ENCODE measurements around the gene CNKSR3.

The CNKSR3 gene

GRCh38 chr6:154479771-154480639 lies 30.5 kb downstream of the CNKSR3 start:
- TF ChIP-seq CTCF (IDR thresholded peaks at IDR 0.05): no peak
- Mint-ChIP-seq H3K36me3 (ENCODE audit: low read depth) (peaks cover 5% of the 10 kb centered on the region), H3K9me3 (no peaks in the 10 kb centered on the region), H3K4me3 (peak overlapping the region; percentile 23), H3K27me3 (ENCODE audit: low read depth, poor library complexity) (peaks cover 3% of the 10 kb centered on the region), H3K4me1 (peaks cover 72% of the 10 kb centered on the region), H3K27ac (peak overlapping the region; percentile 98)
- DNase-seq: no peak

GRCh38 chr6:154479351-154479769 lies 31.1 kb downstream of the CNKSR3 start:
- peak overlapping the region; percentile 98 for H3K27ac Mint-ChIP-seq
- H3K36me3 Mint-ChIP-seq (ENCODE audit: low read depth): peaks cover 10% of the 10 kb centered on the region
- DNase-seq: no peak
- H3K27me3 Mint-ChIP-seq (ENCODE audit: low read depth, poor library complexity): peaks cover 3% of the 10 kb centered on the region
- TF ChIP-seq CTCF (IDR thresholded peaks at IDR 0.05): no peak
- peak overlapping the region; percentile 23 for H3K4me3 Mint-ChIP-seq
- H3K4me1 Mint-ChIP-seq: peaks cover 79% of the 10 kb centered on the region
- H3K9me3 Mint-ChIP-seq: no peaks in the 10 kb centered on the region

GRCh38 chr6:154478701-154479060 lies 31.8 kb downstream of the CNKSR3 start:
- H3K4me1 Mint-ChIP-seq: peaks cover 79% of the 10 kb centered on the region

GRCh38 chr6:154478021-154478700 lies 32.3 kb downstream of the CNKSR3 start:
- peak; percentile 12 for DNase-seq
- Mint-ChIP-seq H3K9me3 (no peaks in the 10 kb centered on the region), H3K4me3 (peak overlapping the region; percentile 23), H3K27ac (peak overlapping the region; percentile 98), H3K27me3 (ENCODE audit: low read depth, poor library complexity) (peaks cover 2% of the 10 kb centered on the region), H3K4me1 (peaks cover 79% of the 10 kb centered on the region), H3K36me3 (ENCODE audit: low read depth) (peaks cover 14% of the 10 kb centered on the region)
- TF ChIP-seq CTCF (IDR thresholded peaks at IDR 0.05): no peak

More at GRCh38 chr6:154478701-154479060, 31.8 kb downstream of the CNKSR3 start:
- Mint-ChIP-seq H3K36me3 (ENCODE audit: low read depth) (peaks cover 12% of the 10 kb centered on the region), H3K4me3 (peak overlapping the region; percentile 23), H3K9me3 (no peaks in the 10 kb centered on the region), H3K27me3 (ENCODE audit: low read depth, poor library complexity) (peaks cover under 1% of the 10 kb centered on the region), H3K27ac (peak overlapping the region; percentile 98)
- no peak for DNase-seq
- TF ChIP-seq CTCF (IDR thresholded peaks at IDR 0.05): no peak

GRCh38 chr6:154476494-154476893 lies 34.0 kb downstream of the CNKSR3 start:
- peaks cover 2% of the 10 kb centered on the region for H3K27me3 Mint-ChIP-seq (ENCODE audit: low read depth, poor library complexity)
- H3K27ac Mint-ChIP-seq: no peak overlapping the region
- peaks cover 78% of the 10 kb centered on the region for H3K4me1 Mint-ChIP-seq
- H3K4me3 Mint-ChIP-seq: no peak overlapping the region
- H3K9me3 Mint-ChIP-seq: peaks cover 4% of the 10 kb centered on the region
- H3K36me3 Mint-ChIP-seq (ENCODE audit: low read depth): peaks cover 30% of the 10 kb centered on the region
- TF ChIP-seq CTCF (IDR thresholded peaks at IDR 0.05): no peak
- no peak for DNase-seq

Measured in nephron progenitor cell (in vitro differentiated cells).